Prostate gland (tissue), 2 donors: ENCODE data around the gene CHIT1. TPM values are rescaled to one million over a fixed set of nuclear protein-coding genes. Genes with fewer than 3 reads are reported as not detected.
"Not testable (repeated sequence)": the region's sequence is repeated elsewhere in the genome, so short reads cannot be mapped to it uniquely, and the experiment has no call there.

ENCODE experiments used
- DNase-seq: peaks from one replicate; pipeline ENCODE4 v3.0.0-alpha.2; 2019; ENCODE audit warnings: low spot score
- H3K27ac ChIP-seq, 2 donors: fragments of 200-600 bp; sonication (generic); 2 replicates each; pipeline ENCODE4 v1.5.1; 2017 to 2019
- H3K27me3 ChIP-seq: fragments of 200-600 bp; sonication (generic); replicated peaks from 2 replicates; pipeline ENCODE4 v1.5.1; 2019; ENCODE audit not compliant: insufficient read depth
- H3K36me3 ChIP-seq, 2 donors: fragments of 200-600 bp; sonication (generic); 1 replicate in 1 of 2; 2 replicates in 1 of 2; pipeline versions ENCODE4 v1.5.1 to v1.8.1; 2017 to 2019
- H3K4me1 ChIP-seq: fragments of 200-600 bp; sonication (generic); replicated peaks from 2 replicates; pipeline ENCODE4 v1.5.1; 2019
- H3K4me3 ChIP-seq, 2 donors: fragments of 200-600 bp; sonication (generic); 2 replicates each; pipeline ENCODE4 v1.5.1; 2017 to 2019
- H3K9me3 ChIP-seq: fragments of 200-600 bp; sonication (generic); 2 replicates; pipeline ENCODE4 v1.5.1; 2017
- POLR2A ChIP-seq: fragments of 450-650 bp; IDR thresholded peaks from one replicate; pipeline ENCODE4 v1.6.1; 2016; ENCODE audit warnings: antibody characterized with exemption, mild to moderate bottlenecking
- POLR2AphosphoS5 ChIP-seq: sonication (generic); formaldehyde crosslinking; IDR thresholded peaks from one replicate; pipeline ENCODE4 v1.6.1; 2017; ENCODE audit warnings: antibody characterized with exemption
- WGBS: methylation state at CpG from one replicate; pipeline ENCODE4 v1.1.5; 2018; 5-methylcytosine and 5-hydroxymethylcytosine counted together
- intact Hi-C: fragments of 100-400 bp; cut with DNase I; formaldehyde crosslinking; loops from one replicate; pipeline ENCODE4 v1.14.2; 2022
- total RNA-seq, 2 donors: library from RNA; depleted of rRNA; stranded (reverse); fragments of >200 nt; gene quantifications; one replicate each; pipeline ENCODE4 v1.1.0, GENCODE V29; 2016
- TF ChIP-seq, protein P1 (sequence below), 4 experiments: fragments of 200-600 bp in 2 of 4; fragments of 450-650 bp in 2 of 4; sonication (generic) in 2 of 4; IDR thresholded peaks; 1 replicate in 3 of 4; 2 replicates in 1 of 4; pipeline ENCODE4 v1.5.1; 2016 to 2019; ENCODE audit warnings: antibody characterized with exemption in 4 of 4, mild to moderate bottlenecking in 2 of 4, moderate library complexity in 2 of 4

Gene CHIT1
- total RNA-seq, 2 donors from 2014 or later: 1.5 TPM; not detected in 1

DNA sequence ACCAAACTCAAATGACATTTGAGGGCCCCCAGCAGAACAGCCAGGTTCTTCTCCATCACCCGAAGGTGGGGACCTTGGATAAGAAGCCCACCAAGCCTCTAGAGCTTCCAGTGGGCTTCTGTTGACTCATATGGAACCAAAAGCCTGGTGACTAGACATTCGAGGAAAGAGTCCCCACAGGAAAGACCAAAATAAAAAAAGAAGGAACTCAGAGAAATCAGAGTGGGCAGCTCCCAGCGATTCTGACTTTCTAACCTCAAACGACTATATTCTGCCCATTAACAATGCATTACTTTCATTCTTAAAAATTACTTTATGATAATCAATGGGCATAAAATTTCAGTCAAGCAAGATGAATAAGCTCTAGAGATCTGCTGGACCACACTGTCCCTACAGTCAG is 9.6 kb upstream of the CHIT1 start:
- H3K4me1 ChIP-seq: no peaks in the 10 kb centered on the region
- no peak for DNase-seq
- intact Hi-C loops: no loop called here
- no peaks in the 10 kb centered on the region for H3K27me3 ChIP-seq
- TF ChIP-seq, protein P1, sequence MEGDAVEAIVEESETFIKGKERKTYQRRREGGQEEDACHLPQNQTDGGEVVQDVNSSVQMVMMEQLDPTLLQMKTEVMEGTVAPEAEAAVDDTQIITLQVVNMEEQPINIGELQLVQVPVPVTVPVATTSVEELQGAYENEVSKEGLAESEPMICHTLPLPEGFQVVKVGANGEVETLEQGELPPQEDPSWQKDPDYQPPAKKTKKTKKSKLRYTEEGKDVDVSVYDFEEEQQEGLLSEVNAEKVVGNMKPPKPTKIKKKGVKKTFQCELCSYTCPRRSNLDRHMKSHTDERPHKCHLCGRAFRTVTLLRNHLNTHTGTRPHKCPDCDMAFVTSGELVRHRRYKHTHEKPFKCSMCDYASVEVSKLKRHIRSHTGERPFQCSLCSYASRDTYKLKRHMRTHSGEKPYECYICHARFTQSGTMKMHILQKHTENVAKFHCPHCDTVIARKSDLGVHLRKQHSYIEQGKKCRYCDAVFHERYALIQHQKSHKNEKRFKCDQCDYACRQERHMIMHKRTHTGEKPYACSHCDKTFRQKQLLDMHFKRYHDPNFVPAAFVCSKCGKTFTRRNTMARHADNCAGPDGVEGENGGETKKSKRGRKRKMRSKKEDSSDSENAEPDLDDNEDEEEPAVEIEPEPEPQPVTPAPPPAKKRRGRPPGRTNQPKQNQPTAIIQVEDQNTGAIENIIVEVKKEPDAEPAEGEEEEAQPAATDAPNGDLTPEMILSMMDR (IDR thresholded peaks at IDR 0.05): no peak
- 79% methylated on average over 4 of the region's 4 CpGs for WGBS
- H3K27ac ChIP-seq: no peak overlapping the region
- no peaks in the 10 kb centered on the region for H3K9me3 ChIP-seq
- no peaks in the 10 kb centered on the region for H3K36me3 ChIP-seq
- no peak overlapping the region for H3K4me3 ChIP-seq

- no peak for DNase-seq
- no peak overlapping the region for H3K27ac ChIP-seq
- H3K36me3 ChIP-seq: no peaks in the 10 kb centered on the region
- no peaks in the 10 kb centered on the region for H3K9me3 ChIP-seq
- no peaks in the 10 kb centered on the region for H3K4me1 ChIP-seq
- intact Hi-C loops: no loop called here
- H3K27me3 ChIP-seq: no peaks in the 10 kb centered on the region
- H3K4me3 ChIP-seq: no peak overlapping the region
- TF ChIP-seq POLR2AphosphoS5 (no peak), POLR2A (no peak)
- TF ChIP-seq, protein P1 (IDR thresholded peaks at IDR 0.05): no peak
These were observed 9.1 kb upstream of the CHIT1 start for GRCh38 chr1:203238535-203238934.

DNA sequence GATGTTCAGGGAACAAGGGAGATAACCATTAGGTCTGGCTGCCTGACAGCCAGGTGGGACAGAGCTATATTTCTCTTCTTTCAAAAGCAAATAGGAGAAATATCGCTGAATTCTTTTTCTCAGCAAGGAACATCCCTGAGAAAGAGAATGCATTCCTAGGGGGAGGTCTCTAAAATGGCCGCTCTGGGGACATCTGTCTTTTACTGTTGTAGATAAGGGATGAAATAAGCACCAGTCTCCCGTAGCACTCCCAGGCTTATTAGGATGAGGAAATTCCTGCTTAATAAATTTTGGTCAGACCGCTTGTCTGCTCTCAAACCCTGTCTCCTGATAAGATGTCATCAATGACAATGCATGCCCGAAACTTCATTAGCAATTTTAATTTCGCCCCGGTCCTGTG is 5.4 kb upstream of the CHIT1 start:
- H3K27me3 ChIP-seq, H3K4me3 ChIP-seq, H3K4me1 ChIP-seq, H3K36me3 ChIP-seq, H3K9me3 ChIP-seq, H3K27ac ChIP-seq, DNase-seq, intact Hi-C loops: not testable (repeated sequence)
- 91% methylated on average over 7 of the region's 7 CpGs for WGBS

- Histone ChIP-seq H3K27me3 (no peaks in the 10 kb centered on the region), H3K9me3 (no peaks in the 10 kb centered on the region), H3K36me3 (no peaks in the 10 kb centered on the region), H3K4me1 (no peaks in the 10 kb centered on the region), H3K4me3 (no peak overlapping the region), H3K27ac (no peak overlapping the region)
- 78% methylated on average over 4 of the region's 4 CpGs for WGBS
- TF ChIP-seq, protein P1 (IDR thresholded peaks at IDR 0.05): no peak
- TF ChIP-seq POLR2AphosphoS5 (no peak), POLR2A (no peak)
- intact Hi-C loops: no loop called here
- no peak for DNase-seq
These were observed 803 bp downstream of the CHIT1 start for GRCh38 chr1:203228670-203229069.

DNA sequence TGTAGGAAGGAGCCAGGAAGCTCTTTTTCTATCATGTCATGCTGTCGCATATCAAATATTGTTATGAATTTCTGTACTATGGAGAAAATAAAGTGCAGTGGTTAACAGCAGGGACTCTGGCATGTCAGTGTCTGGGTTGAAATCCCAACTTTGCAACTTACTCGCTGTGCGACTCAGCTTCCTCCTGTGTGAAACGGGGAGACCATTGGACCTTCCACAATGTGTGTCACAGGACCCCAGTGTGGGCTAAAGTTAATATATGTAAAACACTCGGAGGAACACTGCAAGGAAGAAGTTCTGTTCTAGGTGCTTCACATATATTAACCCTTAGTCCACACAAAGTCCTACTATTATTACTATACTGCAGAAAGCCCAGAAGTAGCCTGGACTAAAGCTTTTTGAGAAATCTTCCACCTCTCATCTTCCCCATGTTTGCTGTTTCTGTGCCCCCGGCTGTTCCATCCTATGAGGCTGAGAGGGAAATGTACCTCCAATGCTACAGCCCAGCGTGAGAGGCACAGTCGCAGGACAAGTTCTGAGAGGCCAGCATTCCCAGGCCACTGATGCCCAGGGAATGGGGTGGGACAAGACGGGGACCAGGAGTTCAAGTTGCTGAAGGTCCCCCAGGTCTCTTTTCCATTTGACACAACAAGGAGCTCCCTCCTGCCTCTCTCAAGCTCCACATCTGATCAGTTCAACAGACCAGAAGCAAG is 1.9 kb downstream of the CHIT1 start:
- Histone ChIP-seq H3K9me3 (no peaks in the 10 kb centered on the region), H3K4me3 (no peak overlapping the region), H3K27me3 (no peaks in the 10 kb centered on the region), H3K36me3 (no peaks in the 10 kb centered on the region), H3K27ac (no peak overlapping the region), H3K4me1 (no peaks in the 10 kb centered on the region)
- DNase-seq: no peak
- 77% methylated on average over 9 of the region's 9 CpGs for WGBS
- intact Hi-C loops: no loop called here
- TF ChIP-seq, protein P1 (IDR thresholded peaks at IDR 0.05): no peak
- no peak for TF ChIP-seq POLR2AphosphoS5
- no peak for TF ChIP-seq POLR2A
